Measurements from ENCODE around the gene RALGPS2. TPM values are rescaled to one million over a fixed set of nuclear protein-coding genes. Genes with fewer than 3 reads are reported as not detected.

RALGPS2 gene
- total RNA-seq, 2 experiments from 2014 or later: 91.6 to 102 TPM

- POLR2A ChIA-PET: interaction anchor here (0.6 to 1.0 kb wide), 2 partner anchors 12 to 14 kb away, joined by 3 read pairs; no protein-coding TSS in a partner anchor
- Histone ChIP-seq H3K4me1 (ENCODE audit: insufficient read depth, low read length, poor library complexity, severe bottlenecking) (no peaks in the 10 kb centered on the region), H3K4me2 (ENCODE audit: low read length) (no peak overlapping the region), H3K79me2 (ENCODE audit: insufficient read depth, low read depth, low read length) (no peaks in the 10 kb centered on the region), H2AFZ (ENCODE audit: low read length) (no peak overlapping the region), H3K9me2 (ENCODE audit: insufficient read depth, low read length) (no peaks in the 10 kb centered on the region), H3K27ac (ENCODE audit: low read depth, low read length, poor library complexity, severe bottlenecking) (no peak overlapping the region), H4K20me1 (ENCODE audit: insufficient read depth, low read length) (no peaks in the 10 kb centered on the region), H3K36me3 (ENCODE audit: insufficient read depth, low read length) (no peaks in the 10 kb centered on the region), H3K4me3 (ENCODE audit: low read depth, low read length, poor library complexity, severe bottlenecking) (no peak overlapping the region), H3K9me3 (ENCODE audit: low read length) (no peaks in the 10 kb centered on the region)
- no peak for DNase-seq (ENCODE audit: low spot score)
- intact Hi-C loops (cut with micrococcal nuclease; ENCODE audit: unreplicated experiment): no loop called here
- TF ChIP-seq EZH2phosphoT487 (IDR thresholded peaks at IDR 0.05; ENCODE audit: borderline replicate concordance, low read depth, low read length): no peak
- TF ChIP-seq, protein P1, sequence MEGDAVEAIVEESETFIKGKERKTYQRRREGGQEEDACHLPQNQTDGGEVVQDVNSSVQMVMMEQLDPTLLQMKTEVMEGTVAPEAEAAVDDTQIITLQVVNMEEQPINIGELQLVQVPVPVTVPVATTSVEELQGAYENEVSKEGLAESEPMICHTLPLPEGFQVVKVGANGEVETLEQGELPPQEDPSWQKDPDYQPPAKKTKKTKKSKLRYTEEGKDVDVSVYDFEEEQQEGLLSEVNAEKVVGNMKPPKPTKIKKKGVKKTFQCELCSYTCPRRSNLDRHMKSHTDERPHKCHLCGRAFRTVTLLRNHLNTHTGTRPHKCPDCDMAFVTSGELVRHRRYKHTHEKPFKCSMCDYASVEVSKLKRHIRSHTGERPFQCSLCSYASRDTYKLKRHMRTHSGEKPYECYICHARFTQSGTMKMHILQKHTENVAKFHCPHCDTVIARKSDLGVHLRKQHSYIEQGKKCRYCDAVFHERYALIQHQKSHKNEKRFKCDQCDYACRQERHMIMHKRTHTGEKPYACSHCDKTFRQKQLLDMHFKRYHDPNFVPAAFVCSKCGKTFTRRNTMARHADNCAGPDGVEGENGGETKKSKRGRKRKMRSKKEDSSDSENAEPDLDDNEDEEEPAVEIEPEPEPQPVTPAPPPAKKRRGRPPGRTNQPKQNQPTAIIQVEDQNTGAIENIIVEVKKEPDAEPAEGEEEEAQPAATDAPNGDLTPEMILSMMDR (conservative IDR thresholded peaks at IDR 0.05; ENCODE audit: low read length): no peak
- no TSS peak for BruUV-seq (replicated peaks)
- CTCF ChIA-PET (ENCODE audit: unreplicated experiment): no interaction called here
Measured at GRCh38 chr1:178945763-178946266, 220.8 kb downstream of the RALGPS2 start.

DNA sequence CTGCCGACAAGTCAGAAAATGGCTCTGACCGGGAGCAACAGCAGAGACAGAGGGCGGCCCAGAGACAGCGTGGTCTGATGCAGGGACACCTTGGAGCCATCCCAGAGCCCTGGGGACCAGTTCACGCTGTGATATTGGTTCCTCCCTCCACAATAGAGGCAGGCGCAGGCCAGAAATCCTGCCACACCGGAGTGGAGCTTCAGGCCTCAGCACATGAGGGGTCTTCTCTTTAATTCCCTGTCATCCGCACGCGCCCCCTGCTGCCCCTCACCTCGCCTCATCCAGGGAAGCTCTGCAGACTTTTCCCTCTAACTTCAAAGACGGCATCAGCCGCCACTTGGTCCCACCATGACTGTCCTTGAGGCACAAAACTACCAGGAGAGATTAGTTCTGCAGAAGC, 221.4 kb downstream of the RALGPS2 start:
- Histone ChIP-seq H3K36me3 (ENCODE audit: insufficient read depth, low read length) (no peaks in the 10 kb centered on the region), H3K9me3 (ENCODE audit: low read length) (no peaks in the 10 kb centered on the region), H2AFZ (ENCODE audit: low read length) (no peak overlapping the region), H3K4me1 (ENCODE audit: insufficient read depth, low read length, poor library complexity, severe bottlenecking) (no peaks in the 10 kb centered on the region), H3K9me2 (ENCODE audit: insufficient read depth, low read length) (no peaks in the 10 kb centered on the region), H3K27ac (ENCODE audit: low read depth, low read length, poor library complexity, severe bottlenecking) (no peak overlapping the region), H3K4me2 (ENCODE audit: low read length) (no peak overlapping the region), H3K79me2 (ENCODE audit: insufficient read depth, low read depth, low read length) (no peaks in the 10 kb centered on the region), H3K4me3 (ENCODE audit: low read depth, low read length, poor library complexity, severe bottlenecking) (no peak overlapping the region), H4K20me1 (ENCODE audit: insufficient read depth, low read length) (no peaks in the 10 kb centered on the region)
- TF ChIP-seq EZH2phosphoT487 (IDR thresholded peaks at IDR 0.05; ENCODE audit: borderline replicate concordance, low read depth, low read length): no peak
- TF ChIP-seq, protein P1 (conservative IDR thresholded peaks at IDR 0.05; ENCODE audit: low read length): no peak
- no TSS peak for BruUV-seq (replicated peaks)
- intact Hi-C loops (cut with micrococcal nuclease; ENCODE audit: unreplicated experiment): no loop called here
- ChIA-PET CTCF (ENCODE audit: unreplicated experiment) (no interaction called here), POLR2A (interaction anchor here (0.6 kb wide), 1 partner anchor 15 kb away, joined by 3 read pairs; no protein-coding TSS in a partner anchor)
- no peak for DNase-seq (ENCODE audit: low spot score)

DNA sequence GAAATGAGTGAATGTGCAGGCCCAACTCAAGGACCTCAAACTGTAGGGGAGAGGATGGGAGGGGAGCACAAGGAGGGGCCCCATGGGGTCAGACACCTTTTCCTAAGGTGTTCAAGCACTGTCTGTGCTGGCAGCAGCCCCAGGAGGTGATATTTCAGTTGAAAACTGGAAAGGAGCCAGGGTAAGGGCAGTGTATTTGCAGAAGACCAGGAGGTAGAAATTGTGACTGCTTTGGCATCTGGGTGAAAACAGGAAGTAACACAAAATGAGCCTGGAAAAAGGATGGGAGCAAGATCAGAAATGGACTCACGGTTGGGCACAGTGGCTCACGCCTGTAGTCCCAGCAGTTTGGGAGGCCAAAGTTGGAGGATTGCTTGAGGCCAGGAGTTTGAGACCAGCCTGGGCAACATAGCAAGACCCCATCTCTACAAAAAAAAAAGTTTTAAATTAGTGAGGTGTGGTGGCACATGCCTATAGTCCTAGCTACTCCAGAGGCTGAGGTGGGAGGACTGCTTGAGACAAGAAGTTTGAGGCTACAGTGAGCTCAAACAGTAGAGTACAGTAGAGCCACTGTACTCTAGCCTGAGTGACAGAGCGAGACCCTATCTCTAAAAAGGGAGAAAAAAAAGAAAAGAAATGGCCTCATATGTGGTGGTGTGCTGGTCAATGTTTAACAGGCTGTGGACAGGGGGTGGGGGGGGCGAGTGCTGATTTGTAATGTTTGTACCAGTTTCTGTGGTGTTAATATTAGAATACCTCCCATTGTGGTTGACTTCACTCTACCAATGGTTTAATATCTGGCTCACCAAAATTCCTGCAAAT, 222.0 kb downstream of the RALGPS2 start:
- TF ChIP-seq, protein P1 (conservative IDR thresholded peaks at IDR 0.05; ENCODE audit: low read length): no peak
- no peak for TF ChIP-seq EZH2phosphoT487 (IDR thresholded peaks at IDR 0.05; ENCODE audit: borderline replicate concordance, low read depth, low read length)
- Histone ChIP-seq H4K20me1 (ENCODE audit: insufficient read depth, low read length) (no peaks in the 10 kb centered on the region), H2AFZ (ENCODE audit: low read length) (no peak overlapping the region), H3K4me2 (ENCODE audit: low read length) (no peak overlapping the region), H3K9me3 (ENCODE audit: low read length) (no peaks in the 10 kb centered on the region), H3K27ac (ENCODE audit: low read depth, low read length, poor library complexity, severe bottlenecking) (no peak overlapping the region), H3K9me2 (ENCODE audit: insufficient read depth, low read length) (no peaks in the 10 kb centered on the region), H3K79me2 (ENCODE audit: insufficient read depth, low read depth, low read length) (no peaks in the 10 kb centered on the region), H3K36me3 (ENCODE audit: insufficient read depth, low read length) (no peaks in the 10 kb centered on the region), H3K4me1 (ENCODE audit: insufficient read depth, low read length, poor library complexity, severe bottlenecking) (no peaks in the 10 kb centered on the region), H3K4me3 (ENCODE audit: low read depth, low read length, poor library complexity, severe bottlenecking) (no peak overlapping the region)
- BruUV-seq (replicated peaks): no TSS peak
- ChIA-PET POLR2A (interaction anchor here (0.6 kb wide), 1 partner anchor 368 kb away, joined by 3 read pairs; no protein-coding TSS in a partner anchor), CTCF (ENCODE audit: unreplicated experiment) (no interaction called here)
- no peak for DNase-seq (ENCODE audit: low spot score)
- intact Hi-C loops (cut with micrococcal nuclease; ENCODE audit: unreplicated experiment): no loop called here
